ENCODE data around the gene MID1.
"Not testable (repeated sequence)": the region's sequence is repeated elsewhere in the genome, so short reads cannot be mapped to it uniquely, and the experiment has no call there.

MID1 gene

DNA sequence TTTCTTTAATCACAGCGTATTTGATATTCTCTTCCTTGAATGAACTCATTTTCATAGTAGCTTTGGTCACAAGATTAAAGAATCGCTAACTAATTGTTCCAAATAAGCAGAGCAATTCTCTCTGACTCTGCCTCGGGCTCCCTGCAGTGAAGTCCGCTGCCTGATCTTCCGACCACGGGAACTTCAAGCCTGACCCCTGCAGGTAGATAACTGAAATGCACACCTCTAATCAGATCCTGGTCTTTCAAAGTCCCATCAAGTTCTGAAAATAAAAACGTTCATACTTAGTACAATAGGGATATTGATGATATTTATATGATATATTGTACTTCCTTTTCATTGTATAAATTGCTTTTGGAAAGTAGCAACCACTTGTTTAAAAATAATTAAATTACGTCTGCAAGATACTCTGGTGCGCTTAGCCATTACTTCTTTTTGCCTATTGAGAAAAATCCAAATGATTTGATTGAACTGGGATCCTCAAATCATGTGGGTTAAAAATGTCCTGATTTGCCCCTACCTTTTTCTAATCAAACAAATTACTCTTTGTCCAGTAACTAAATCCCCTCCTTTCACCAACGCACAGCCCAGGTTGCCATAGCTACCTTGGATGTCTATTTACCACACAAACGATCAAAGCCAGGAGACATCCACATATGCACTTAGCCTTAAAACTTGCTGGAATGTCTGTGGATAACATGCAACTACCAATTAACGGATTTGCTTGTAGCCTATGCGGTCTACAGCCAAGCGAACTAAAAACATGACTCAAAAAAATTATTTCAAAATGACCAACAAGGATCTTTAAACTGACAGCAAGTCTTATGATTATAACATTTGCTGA lies 4.2 kb downstream of the MID1 start:
- DNase-seq = no peak

GRCh38 chrX:10612215-10612614 lies 8.2 kb downstream of the MID1 start:
- no peak for DNase-seq

DNA sequence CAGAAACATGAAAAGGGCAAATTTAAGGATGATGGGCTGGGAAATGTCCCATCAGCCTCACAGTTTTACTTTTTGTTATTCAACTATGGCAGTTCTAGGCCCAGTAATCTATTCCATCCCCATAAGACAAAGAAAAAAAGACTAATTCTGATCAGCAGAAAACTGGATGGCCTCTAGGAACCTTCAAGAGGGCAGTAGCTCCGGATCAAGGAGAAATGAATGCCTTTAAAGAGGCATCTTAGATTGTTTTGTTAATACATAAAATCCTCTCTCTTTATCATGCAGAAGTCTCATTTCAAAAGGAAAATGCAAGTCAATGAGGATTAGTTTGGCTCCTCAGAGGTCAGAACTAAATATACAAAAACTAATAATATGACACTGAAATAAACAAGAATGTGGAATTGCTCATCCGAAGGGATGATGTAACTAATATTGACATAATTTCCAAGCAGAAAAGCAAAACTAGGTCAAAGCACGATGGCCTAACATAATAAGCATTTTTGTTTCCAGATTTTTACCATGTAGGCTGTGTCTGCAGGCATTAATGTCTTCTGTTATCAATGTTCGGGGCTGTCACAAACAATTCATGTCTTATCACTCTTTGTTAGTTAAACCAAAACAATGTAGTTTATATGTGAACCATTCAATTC lies 8.8 kb downstream of the MID1 start:
- DNase-seq = no peak

- DNase-seq = no peak
These were observed 12.3 kb downstream of the MID1 start for GRCh38 chrX:10608099-10608498.

GRCh38 chrX:10607233-10607632 lies 13.2 kb downstream of the MID1 start:
- DNase-seq = no peak

GRCh38 chrX:10603612-10604011 lies 16.8 kb downstream of the MID1 start:
- DNase-seq = no peak

GRCh38 chrX:10602646-10603045 lies 17.7 kb downstream of the MID1 start:
- DNase-seq = no peak

DNA sequence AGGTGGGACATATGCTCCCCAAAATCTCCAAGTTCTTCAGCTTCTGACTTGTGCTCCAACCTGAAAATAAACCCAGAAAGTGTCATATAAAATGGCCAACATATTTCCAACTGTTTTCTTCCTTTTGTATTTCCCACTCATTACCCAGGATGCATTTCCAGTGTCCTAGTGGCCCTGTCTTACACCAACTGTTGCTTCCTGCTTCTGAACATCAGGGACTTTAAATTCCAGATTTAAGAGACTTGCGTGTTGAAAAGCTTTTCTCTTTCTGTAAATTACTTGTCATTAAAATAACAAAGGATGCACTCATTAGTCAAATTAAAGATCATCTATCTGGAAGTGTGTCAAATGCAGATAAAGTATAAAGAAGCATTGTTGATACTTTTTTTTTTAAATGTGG lies 19.9 kb downstream of the MID1 start:
- DNase-seq = no peak

DNA sequence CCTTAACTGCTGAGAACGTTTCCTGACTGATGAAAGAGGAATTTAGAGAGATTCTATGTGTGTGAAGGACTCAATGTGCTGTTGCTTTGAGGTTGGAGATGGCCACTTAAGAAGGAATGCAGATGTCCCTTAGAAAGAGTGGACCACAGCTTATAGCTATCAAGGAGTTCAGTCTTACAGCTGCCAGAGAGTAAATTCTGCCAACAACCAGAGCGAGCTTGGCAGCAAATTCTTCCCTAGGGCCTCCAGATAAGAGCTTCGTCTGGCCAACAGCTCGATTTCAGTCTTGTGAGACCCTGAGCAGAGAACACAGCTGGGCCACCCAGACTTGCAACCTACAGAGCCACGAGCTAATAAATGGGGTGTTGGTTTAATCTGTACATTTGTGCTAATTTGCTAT lies 21.8 kb downstream of the MID1 start:
- no peak for DNase-seq

DNA sequence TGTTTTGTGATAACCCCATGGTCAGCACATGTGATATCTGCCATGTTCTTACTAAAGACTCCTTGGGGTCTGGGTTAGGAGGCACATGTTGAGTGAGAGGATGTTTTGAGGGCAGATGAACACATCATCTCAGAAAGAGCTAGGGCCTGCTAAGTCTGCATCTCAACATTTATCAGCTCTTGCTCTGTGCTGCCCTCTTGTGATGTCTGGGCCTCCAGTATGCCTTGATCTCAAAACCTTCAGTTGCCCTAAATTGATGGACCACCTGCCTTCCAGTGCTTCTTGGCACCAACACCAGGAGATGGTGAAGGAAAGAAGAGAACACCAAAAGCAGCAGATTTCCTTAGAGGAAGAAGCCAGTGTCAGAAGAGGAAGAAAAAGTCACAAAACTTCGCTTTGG lies 22.5 kb downstream of the MID1 start:
- DNase-seq = no peak

- no peak for DNase-seq
These were observed 28.7 kb downstream of the MID1 start for GRCh38 chrX:10591363-10592335.

GRCh38 chrX:10589787-10590186 lies 30.6 kb downstream of the MID1 start:
- DNase-seq = not testable (repeated sequence)

- DNase-seq = no peak
These were observed 31.3 kb downstream of the MID1 start for GRCh38 chrX:10589098-10589497.

DNA sequence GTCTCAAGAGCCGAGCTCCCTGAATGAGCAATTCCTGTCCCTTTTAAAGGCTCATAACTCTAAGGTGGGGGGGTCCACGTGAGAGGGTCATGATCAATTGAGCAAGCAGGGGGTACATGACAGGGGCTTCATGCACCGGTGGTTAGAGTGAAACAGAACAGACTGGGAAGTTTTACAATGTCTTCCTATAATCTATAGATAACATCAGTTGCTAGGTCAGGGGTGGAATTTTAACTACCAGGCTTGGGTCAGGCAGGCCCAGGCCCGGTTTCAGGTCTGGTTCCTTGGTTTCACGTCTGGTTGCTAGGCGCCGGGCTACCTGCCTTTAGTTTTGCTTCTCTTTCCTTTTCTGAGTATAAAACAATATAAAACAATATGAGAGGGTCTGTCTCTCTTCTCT lies 35.5 kb downstream of the MID1 start:
- DNase-seq = not testable (repeated sequence)

DNA sequence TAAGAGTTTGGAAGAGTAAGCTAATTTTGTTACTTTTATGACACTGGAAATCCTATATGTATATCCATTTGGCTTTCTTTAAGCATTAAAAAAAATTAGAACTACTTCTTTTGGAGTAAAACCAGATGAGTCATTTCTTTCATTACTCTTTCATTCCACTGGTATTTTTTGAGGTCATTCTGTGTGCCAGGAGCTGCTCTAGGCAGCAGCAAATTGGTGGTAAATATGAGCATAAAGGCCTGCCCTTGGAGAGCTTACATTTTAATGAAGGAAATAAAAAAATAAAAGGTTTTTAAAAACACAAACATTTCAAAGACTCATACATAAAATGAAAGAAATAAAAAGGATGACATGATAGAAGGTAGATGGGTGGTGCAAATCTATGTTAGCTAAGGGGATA lies 37.4 kb downstream of the MID1 start:
- DNase-seq = no peak

DNA sequence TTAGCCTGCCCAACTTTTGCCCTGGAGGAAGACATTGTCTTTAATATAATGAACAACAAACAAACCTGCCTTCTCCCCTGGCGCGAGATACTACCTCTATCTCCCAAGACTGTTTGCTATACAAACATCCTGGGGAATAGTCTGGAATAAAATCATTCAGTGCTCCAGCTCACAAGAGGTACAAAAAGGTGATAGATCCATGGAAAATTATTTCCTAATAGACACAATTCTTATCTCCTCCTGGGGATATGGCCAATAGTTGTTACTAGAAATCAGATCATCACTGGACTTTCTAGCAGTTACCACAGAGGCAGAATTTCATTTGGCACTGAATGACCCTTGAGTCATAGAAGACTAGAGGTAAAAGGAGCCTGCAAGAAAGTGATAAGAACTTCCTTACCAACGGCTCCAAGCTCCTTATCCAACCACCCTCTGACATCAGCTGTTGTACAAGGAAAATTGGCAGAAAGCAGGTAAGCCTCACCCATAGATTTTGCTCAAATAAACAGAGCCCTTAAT lies 38.1 kb downstream of the MID1 start:
- DNase-seq = no peak

DNA sequence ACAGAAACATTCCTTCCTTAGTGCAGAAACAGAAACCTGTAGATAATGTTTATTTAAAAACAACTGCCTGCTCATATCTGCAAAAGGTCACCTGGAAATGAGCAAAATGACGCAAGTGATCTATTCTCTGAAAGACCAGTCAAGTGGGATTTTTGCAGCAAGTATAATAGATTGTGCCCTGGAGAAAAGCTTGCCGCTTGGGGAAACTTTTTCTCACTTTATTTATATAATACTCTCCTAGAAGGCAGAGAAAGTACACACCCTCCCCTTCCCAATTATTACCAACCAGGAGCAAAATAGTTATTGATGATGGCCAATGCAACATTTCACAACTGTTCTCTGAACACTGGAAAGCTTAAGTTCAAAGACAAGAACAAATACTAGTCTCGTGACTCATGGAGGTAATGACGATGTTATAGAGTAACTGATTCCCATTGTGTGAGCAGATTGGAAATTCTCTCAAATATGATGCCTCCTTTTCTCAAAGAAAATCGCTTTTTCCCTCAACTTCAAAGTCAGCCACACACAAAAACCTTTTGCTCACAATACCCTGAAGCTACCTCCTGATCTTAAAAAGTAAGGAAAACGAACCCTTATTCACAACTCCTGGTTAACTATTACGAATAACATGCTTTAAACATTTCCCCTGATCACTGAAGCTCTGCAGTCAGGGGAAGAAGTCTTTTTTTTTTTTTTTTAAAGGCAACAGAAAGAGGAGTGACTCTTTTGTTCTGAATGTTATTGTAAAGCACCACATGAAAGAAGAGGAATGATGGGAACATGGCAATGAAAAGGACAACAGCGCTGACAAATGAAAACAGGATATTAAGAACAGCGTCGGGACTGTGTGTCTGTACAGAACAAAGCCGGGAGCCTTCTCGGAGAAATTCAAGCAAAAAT lies 41.0 kb downstream of the MID1 start:
- DNase-seq = no peak

- no peak for DNase-seq
These were observed 41.9 kb downstream of the MID1 start for GRCh38 chrX:10578527-10578926.

DNA sequence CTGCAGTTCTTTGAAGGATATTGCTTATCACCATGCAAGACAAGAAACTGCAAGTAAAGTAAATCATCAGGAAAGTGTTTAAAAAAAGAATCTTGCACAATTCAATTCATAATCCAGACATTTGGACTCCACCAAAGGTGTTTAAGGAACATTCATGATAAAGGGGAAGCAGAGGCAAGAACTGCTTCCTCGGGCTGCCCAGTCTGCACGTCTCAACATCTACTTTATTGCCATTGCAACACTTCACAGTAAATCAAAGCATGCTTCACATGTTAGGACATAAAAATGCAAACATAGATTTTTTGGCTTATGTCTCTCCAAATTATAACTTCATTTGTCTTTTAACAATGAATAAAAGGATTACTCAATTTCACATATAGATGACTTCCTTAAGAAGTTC lies 42.5 kb downstream of the MID1 start:
- no peak for DNase-seq

DNA sequence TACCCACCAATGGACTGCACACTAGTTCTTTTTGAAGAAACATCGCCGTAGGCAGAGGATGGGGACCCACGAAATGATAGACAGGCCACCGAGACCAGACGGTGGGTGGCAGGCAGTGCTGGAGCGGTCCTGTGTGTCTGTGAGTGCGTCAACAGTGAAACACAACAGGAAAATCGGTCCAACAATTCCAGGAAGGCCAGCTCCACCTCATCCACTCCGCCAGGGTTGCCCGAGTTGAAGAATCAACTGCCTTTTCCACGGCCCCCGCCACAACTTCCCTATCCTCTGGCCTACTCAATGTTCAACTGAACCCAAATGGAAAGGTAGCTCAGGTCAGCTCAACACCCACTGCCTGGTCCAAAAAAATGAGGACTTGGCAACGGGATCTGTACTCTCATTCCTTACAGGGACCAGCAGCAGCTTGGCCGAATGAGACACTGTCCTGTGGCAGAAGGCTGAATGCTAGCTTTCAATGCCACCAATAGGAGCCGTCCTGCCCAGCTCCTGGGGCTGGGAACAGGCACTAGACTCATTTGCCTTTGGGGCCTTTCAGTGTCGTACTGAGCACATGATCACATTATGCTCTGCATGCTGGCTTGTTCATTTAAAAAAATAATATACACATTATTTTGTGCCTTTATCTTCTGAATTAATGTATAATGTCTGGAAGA lies 43.5 kb downstream of the MID1 start:
- no peak for DNase-seq

DNA sequence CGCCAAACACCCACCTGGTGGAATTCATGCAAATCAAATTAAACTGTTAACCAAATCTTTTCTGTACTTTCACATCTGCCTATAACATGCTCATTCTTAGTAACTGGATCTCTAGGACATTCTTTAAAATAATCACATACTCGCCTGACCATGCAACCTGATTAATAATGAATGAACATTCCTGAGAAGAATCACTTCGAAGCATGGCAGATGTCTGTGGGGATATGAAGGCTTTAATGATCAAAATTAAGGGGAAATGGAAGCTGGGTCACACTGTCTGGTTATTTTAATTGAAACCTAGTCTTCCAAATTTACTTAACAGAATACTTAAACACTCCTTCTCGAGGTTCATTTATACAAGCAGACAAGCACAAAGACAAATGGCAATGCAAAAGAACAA lies 44.2 kb downstream of the MID1 start:
- DNase-seq = no peak

DNA sequence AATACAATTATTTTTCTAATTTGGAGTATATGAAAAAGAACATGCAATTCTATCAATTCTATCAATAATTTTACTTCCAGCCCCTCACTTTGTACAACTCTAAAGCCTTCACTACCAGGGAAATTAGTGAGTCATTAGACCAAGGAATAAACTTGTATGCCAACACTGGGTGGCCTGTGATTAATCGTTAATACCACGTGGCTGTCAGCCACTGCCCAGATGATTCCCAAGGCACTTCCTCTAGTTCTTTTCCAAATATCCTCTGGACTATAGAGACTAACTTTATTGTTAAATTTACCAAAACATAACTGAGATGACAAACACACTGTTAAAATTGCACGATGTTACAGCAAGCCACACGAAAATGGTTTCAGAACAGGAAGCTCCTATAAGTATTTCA lies 45.7 kb downstream of the MID1 start:
- DNase-seq = no peak
